IMR-90 (cell line): Measurements from ENCODE around the gene GNG7. TPM values are rescaled to one million over a fixed set of nuclear protein-coding genes. Genes with fewer than 3 reads are reported as not detected.

ENCODE experiments used
- CTCF ChIP-seq: conservative IDR thresholded peaks from 2 replicates; pipeline ENCODE4 v1.5.1; 2012; ENCODE audit warnings: mild to moderate bottlenecking, low read depth, low read length, improper control_type of control experiment
- MXI1 ChIP-seq: IDR thresholded peaks from 2 replicates; pipeline ENCODE4 v1.6.1; 2012; ENCODE audit warnings: low read depth, mild to moderate bottlenecking, low read length, moderate library complexity, borderline replicate concordance
- SMC3 ChIP-seq: fragments of 150-350 bp; IDR thresholded peaks from 2 replicates; pipeline ENCODE4 v1.6.1; 2016; ENCODE audit warnings: low read depth, mild to moderate bottlenecking, antibody characterized with exemption, low read length, moderate library complexity
- polyA plus RNA-seq, 3 experiments: library from polyadenylated mRNA; depleted of rRNA; stranded (reverse); fragments of >200 nt; gene quantifications; 2 replicates each; pipeline ENCODE4 v1.2.3, GENCODE V29; 2012; ENCODE audit warnings: low replicate concordance in 1 of 3
- total RNA-seq: library from RNA; depleted of rRNA; stranded (reverse); fragments of >200 nt; gene quantifications from 2 replicates; pipeline ENCODE4 v1.2.3, GENCODE V29; 2012

The GNG7 gene
- total and polyA plus RNA-seq, 2 of the 4 experiments (the other 2 are of a cell fraction) = under 0.01 to 0.21 TPM

DNA sequence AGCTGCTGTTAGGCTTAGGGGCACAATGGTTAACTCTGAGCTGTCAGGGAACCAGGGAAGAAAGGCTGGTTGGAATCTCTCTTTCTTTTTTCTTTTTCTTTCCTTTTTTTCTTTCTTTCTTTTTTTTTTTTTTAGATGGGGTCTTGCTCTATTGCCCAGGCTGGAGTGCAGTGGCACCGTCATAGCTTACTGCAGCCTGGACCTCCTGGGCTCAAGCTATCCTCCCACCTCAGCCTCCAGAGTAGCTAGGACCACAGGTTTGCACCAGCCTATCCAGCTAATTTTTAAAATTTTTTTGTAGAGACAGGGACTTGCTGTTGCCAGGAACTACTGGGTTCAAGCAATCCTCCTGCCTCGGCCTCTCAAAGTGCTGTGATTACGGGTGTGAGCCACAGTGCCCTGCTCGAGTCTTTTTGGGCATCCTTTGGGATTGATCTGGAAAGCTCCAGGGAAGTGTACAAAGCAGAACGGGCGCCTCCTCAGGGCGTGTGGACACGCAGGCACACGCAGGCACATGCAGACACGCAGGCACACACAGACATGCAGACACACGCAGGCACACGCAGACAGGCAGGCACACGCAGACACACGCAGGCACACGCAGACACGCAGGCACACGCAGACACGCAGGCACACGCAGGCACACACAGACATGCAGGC, 127.4 kb downstream of the GNG7 start (continued):
- TF ChIP-seq MXI1 (no peak), CTCF (no peak), SMC3 (no peak)
